Measurements from ENCODE around the gene LGR5. TPM values are rescaled to one million over a fixed set of nuclear protein-coding genes. Genes with fewer than 3 reads are reported as not detected.
A peak's percentile ranks its signal among the peaks of the same experiment; 100 is the strongest.

The LGR5 gene
- polyA plus RNA-seq (0.05 to 0.19 TPM (median 0.05 TPM) in 3 replicates), polyA minus RNA-seq (0.10 TPM in 1 of 3 replicates, not detected in the others)
- polyA plus RNA-seq (2011; ENCODE audit: low read depth) = not detected
- 0.03 and 0.04 TPM in 2 replicates for polyA plus RNA-seq (2011; cell fraction: cytosol; rRNA removed)
- polyA plus RNA-seq (2011; cell fraction: nucleus; rRNA removed) = 0.31 and 0.37 TPM in 2 replicates
- polyA plus RNA-seq (2012; ENCODE audit: low replicate concordance) = 0.06 and 0.07 TPM in 2 replicates
- polyA minus RNA-seq (2011; cell fraction: cytosol; rRNA and poly(A)+ RNA removed) = not detected
- polyA minus RNA-seq (2011; cell fraction: nucleus; rRNA and poly(A)+ RNA removed) = 0.21 and 0.54 TPM in 2 replicates

- Histone ChIP-seq H3K4me3 (ENCODE audit: control insufficient read depth in 2 of 3, extremely low read depth in 1 of 3, insufficient read depth in 2 of 3, low read depth in 1 of 3, low read length in 3 of 3) (peak within 1 kb of the TSS in 2 of 3 experiments; percentile 29 to 50), H3K9me1 (ENCODE audit: control insufficient read depth, extremely low read depth, insufficient read depth, low read length) (no peaks in the 10 kb centered on the region), H3K79me2 (ENCODE audit: control insufficient read depth, insufficient read depth, low read length) (no peaks in the 10 kb centered on the region), H4K20me1 (ENCODE audit: control insufficient read depth, extremely low read depth, insufficient read depth, low read length) (no peaks in the 10 kb centered on the region), H3K4me1 (ENCODE audit: control insufficient read depth, extremely low read depth, insufficient read depth, low read length) (peaks cover 14% of the 10 kb centered on the region), H3K4me2 (ENCODE audit: control insufficient read depth, extremely low read depth, insufficient read depth, low read depth, low read length) (peak within 1 kb of the TSS; percentile 62), H3K9me3 (ENCODE audit: control insufficient read depth, low read depth, low read length) (no peaks in the 10 kb centered on the region), H3K27me3 (ENCODE audit: control insufficient read depth, extremely low read depth, insufficient read depth, low read length) (peaks cover 57% of the 10 kb centered on the region), H3K9ac (ENCODE audit: control insufficient read depth, extremely low read depth, insufficient read depth, low read length) (no peak within 1 kb of the TSS), H3K27ac (ENCODE audit: control insufficient read depth, insufficient read depth, low read length) (no peak within 1 kb of the TSS), H3K36me3 (ENCODE audit: control insufficient read depth in 2 of 2, extremely low read depth in 1 of 2, insufficient read depth in 2 of 2, low read length in 2 of 2) (no peaks in the 10 kb centered on the region), H2AFZ (ENCODE audit: control insufficient read depth, low read length) (peak within 1 kb of the TSS; percentile 15)
- no peak for FAIRE-seq
- no peak for DNase-seq (ENCODE audit: low read depth, low spot score)
- dilution Hi-C loops (cut with MboI; ENCODE audit: extremely low pct_ligation_motif_present, low sequenced_read_pairs) = no loop called here
- TF ChIP-seq, protein P1, sequence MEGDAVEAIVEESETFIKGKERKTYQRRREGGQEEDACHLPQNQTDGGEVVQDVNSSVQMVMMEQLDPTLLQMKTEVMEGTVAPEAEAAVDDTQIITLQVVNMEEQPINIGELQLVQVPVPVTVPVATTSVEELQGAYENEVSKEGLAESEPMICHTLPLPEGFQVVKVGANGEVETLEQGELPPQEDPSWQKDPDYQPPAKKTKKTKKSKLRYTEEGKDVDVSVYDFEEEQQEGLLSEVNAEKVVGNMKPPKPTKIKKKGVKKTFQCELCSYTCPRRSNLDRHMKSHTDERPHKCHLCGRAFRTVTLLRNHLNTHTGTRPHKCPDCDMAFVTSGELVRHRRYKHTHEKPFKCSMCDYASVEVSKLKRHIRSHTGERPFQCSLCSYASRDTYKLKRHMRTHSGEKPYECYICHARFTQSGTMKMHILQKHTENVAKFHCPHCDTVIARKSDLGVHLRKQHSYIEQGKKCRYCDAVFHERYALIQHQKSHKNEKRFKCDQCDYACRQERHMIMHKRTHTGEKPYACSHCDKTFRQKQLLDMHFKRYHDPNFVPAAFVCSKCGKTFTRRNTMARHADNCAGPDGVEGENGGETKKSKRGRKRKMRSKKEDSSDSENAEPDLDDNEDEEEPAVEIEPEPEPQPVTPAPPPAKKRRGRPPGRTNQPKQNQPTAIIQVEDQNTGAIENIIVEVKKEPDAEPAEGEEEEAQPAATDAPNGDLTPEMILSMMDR (optimal IDR thresholded peaks at IDR 0.05 in 1 of 3, IDR thresholded peaks at IDR 0.05 in 1 of 3, conservative IDR thresholded peaks at IDR 0.05 in 1 of 3; ENCODE audit: extremely low read depth in 1 of 3, insufficient read depth in 2 of 3, low read length in 3 of 3) = no peak
- no peak for TF ChIP-seq EZH2 (IDR thresholded peaks at IDR 0.05; ENCODE audit: low read length)
Measured at GRCh38 chr12:71439613-71440344, at the start of gene LGR5. TSS of gene LGR5 (plus strand) at chr12:71439798. CDS start at chr12:71440081, 283 bp downstream.

DNA sequence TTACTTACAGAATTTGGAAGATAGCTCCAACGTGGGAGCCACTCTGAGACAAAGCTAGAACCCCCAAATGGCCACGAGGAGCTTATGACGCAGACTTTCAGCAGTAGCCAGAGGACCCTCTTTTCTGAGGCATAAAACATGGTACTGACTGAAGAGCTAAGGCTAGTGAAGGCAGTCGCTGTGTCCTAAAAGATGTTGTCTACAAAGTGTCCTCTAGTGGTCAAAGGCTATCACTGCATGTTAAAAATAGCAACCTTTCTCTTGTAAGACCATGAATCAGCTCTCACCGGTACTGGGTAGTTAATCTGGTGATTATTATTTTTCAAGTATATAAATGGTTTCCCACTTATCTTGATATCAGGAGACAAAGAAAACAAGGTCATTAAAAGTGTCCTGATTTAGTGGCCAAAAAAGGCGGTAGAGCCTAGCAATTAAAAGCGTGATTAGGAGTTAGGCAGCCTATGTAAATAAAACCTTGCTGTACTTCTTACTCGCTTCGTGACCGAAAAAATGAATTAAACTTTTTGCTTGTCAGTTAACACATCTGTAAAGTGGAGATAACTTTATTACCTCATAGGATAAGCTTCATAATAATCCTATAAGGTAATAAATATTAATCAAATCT lies 47.0 kb upstream of the LGR5 start:
- Histone ChIP-seq H2AFZ (ENCODE audit: control insufficient read depth, low read length) (no peak overlapping the region), H4K20me1 (ENCODE audit: control insufficient read depth, extremely low read depth, insufficient read depth, low read length) (no peaks in the 10 kb centered on the region), H3K4me1 (ENCODE audit: control insufficient read depth, extremely low read depth, insufficient read depth, low read length) (no peaks in the 10 kb centered on the region), H3K27me3 (ENCODE audit: control insufficient read depth, extremely low read depth, insufficient read depth, low read length) (no peaks in the 10 kb centered on the region), H3K79me2 (ENCODE audit: control insufficient read depth, insufficient read depth, low read length) (no peaks in the 10 kb centered on the region), H3K9me3 (ENCODE audit: control insufficient read depth, low read depth, low read length) (no peaks in the 10 kb centered on the region), H3K36me3 (ENCODE audit: control insufficient read depth in 2 of 2, extremely low read depth in 1 of 2, insufficient read depth in 2 of 2, low read length in 2 of 2) (no peaks in the 10 kb centered on the region), H3K9ac (ENCODE audit: control insufficient read depth, extremely low read depth, insufficient read depth, low read length) (no peak overlapping the region), H3K4me3 (ENCODE audit: control insufficient read depth in 2 of 3, extremely low read depth in 1 of 3, insufficient read depth in 2 of 3, low read depth in 1 of 3, low read length in 3 of 3) (no peak overlapping the region), H3K27ac (ENCODE audit: control insufficient read depth, insufficient read depth, low read length) (no peak overlapping the region), H3K4me2 (ENCODE audit: control insufficient read depth, extremely low read depth, insufficient read depth, low read depth, low read length) (no peak overlapping the region), H3K9me1 (ENCODE audit: control insufficient read depth, extremely low read depth, insufficient read depth, low read length) (no peaks in the 10 kb centered on the region)
- peak; percentile 59 for FAIRE-seq
- TF ChIP-seq EZH2 (IDR thresholded peaks at IDR 0.05; ENCODE audit: low read length) = no peak
- TF ChIP-seq, protein P1 (optimal IDR thresholded peaks at IDR 0.05 in 1 of 3, IDR thresholded peaks at IDR 0.05 in 1 of 3, conservative IDR thresholded peaks at IDR 0.05 in 1 of 3; ENCODE audit: extremely low read depth in 1 of 3, insufficient read depth in 2 of 3, low read length in 3 of 3) = peak; percentile 62 to 95 (median 76)
- peak; percentile 45 for DNase-seq (ENCODE audit: low read depth, low spot score)
- dilution Hi-C loops (cut with MboI; ENCODE audit: extremely low pct_ligation_motif_present, low sequenced_read_pairs) = no loop called here
